K562 (cell line): Measurements from ENCODE around the gene DYNC1I1. TPM values are rescaled to one million over a fixed set of nuclear protein-coding genes. Genes with fewer than 3 reads are reported as not detected.
A peak's percentile ranks its signal among the peaks of the same experiment; 100 is the strongest.

ENCODE experiments used
- ATAC-seq: fragments of 200-7000 bp; cut with Tn5 transposase; 3 replicates; pipeline ENCODE4 v1.9.1; 2020; ENCODE audit warnings: moderate library complexity
- BruUV-seq: library from RNA; stranded (reverse); fragments of 400-500 nt; replicated peaks from 2 replicates; lab custom pipeline; 2021; lab: Mats Ljungman, UMichigan
- CTCF ChIA-PET: fragments of 300-600 bp; formaldehyde crosslinking; extraction: SDS; loops from one replicate; lab custom pipeline; 2021; ENCODE audit warnings: low intra/inter-chr PET ratio; lab: Yijun Ruan, JAX
- POLR2A ChIA-PET: fragments of 300-600, 350-650 bp; sonication (Branson Sonifier 250); formaldehyde crosslinking; extraction: SDS; loops from one replicate; lab custom pipeline; 2021; ENCODE audit warnings: antibody characterized with exemption, inconsistent platforms; lab: Yijun Ruan, JAX
- DNase-seq, 4 experiments: peaks; one replicate each; pipeline versions ENCODE4 v3.0.0 to v3.0.0-alpha.2; 2011 to 2018; ENCODE audit warnings: low spot score in 3 of 4, mixed read lengths in 3 of 4; ENCODE audit errors: extremely low read depth in 1 of 4
- FAIRE-seq: peaks from 2 replicates; lab custom pipeline; 2011; peaks lifted over from hg19 to GRCh38; lab: Jason Lieb, UNC
- H2AFZ ChIP-seq: 2 replicates; pipeline ENCODE4 v1.6.0; 2011; ENCODE audit warnings: low read depth, low read length, control low read depth, inconsistent platforms
- H3K27ac ChIP-seq: fragments of 200-600 bp; 3 replicates; pipeline ENCODE4 v1.8.0; 2011; ENCODE audit warnings: low read depth, mild to moderate bottlenecking, control low read depth, inconsistent platforms, low read length, moderate library complexity, mixed read lengths; ENCODE audit errors: extremely low read depth
- H3K27me3 ChIP-seq, 2 experiments: fragments of 300-600 bp in 1 of 2; 2 replicates in 1 of 2; 3 replicates in 1 of 2; pipeline versions ENCODE4 v1.6.0 to v1.8.0; 2011; ENCODE audit warnings: inconsistent platforms in 2 of 2, low read length in 2 of 2, mild to moderate bottlenecking in 1 of 2, mixed read lengths in 1 of 2, moderate library complexity in 1 of 2; ENCODE audit not compliant: control insufficient read depth in 2 of 2, insufficient read depth in 2 of 2
- H3K36me3 ChIP-seq: fragments of 300-600 bp; 3 replicates; pipeline ENCODE4 v1.8.0; 2011; ENCODE audit warnings: mild to moderate bottlenecking, low read length, inconsistent platforms; ENCODE audit not compliant: control insufficient read depth, insufficient read depth
- H3K4me1 ChIP-seq, 2 experiments: fragments of 200-600 bp in 1 of 2; replicated peaks in 1 of 2; 2 replicates in 1 of 2; 3 replicates in 1 of 2; pipeline versions ENCODE4 v1.5.1 to v1.8.0; 2011; ENCODE audit warnings: inconsistent platforms in 2 of 2, low read length in 2 of 2, mild to moderate bottlenecking in 1 of 2, mixed read lengths in 1 of 2, moderate library complexity in 1 of 2; ENCODE audit not compliant: control insufficient read depth in 2 of 2, insufficient read depth in 2 of 2
- H3K4me2 ChIP-seq: 2 replicates; pipeline ENCODE4 v1.6.1; 2011; ENCODE audit warnings: low read length, control low read depth, inconsistent platforms, mixed read lengths; ENCODE audit not compliant: insufficient read depth
- H3K4me3 ChIP-seq: fragments of 200-600 bp; sonication (generic), shearing (Covaris generic); 2 replicates; pipeline ENCODE4 v1.5.1; 2016; ENCODE audit warnings: control low read depth, inconsistent platforms
- H3K79me2 ChIP-seq: fragments of 200-600 bp; 3 replicates; pipeline ENCODE4 v1.8.0; 2011; ENCODE audit warnings: low read length, inconsistent platforms; ENCODE audit not compliant: control insufficient read depth, insufficient read depth
- H3K9ac ChIP-seq, 2 experiments: 2 replicates each; pipeline versions ENCODE4 v1.6.0 to v1.6.1; 2011; ENCODE audit warnings: low read depth in 2 of 2, low read length in 2 of 2, control low read depth in 1 of 2, inconsistent platforms in 1 of 2, mild to moderate bottlenecking in 1 of 2, mixed read lengths in 1 of 2; ENCODE audit not compliant: insufficient read depth in 1 of 2
- H3K9me1 ChIP-seq: one replicate; pipeline ENCODE4 v1.6.0; 2011; ENCODE audit warnings: inconsistent platforms, mild to moderate bottlenecking, low read length, moderate library complexity; ENCODE audit not compliant: control insufficient read depth, insufficient read depth
- H3K9me3 ChIP-seq: replicated peaks from 2 replicates; pipeline ENCODE4 v1.5.1; 2011; ENCODE audit warnings: low read depth, low read length, inconsistent platforms; ENCODE audit not compliant: control insufficient read depth, insufficient read depth
- H4K20me1 ChIP-seq: replicated peaks from 2 replicates; pipeline ENCODE4 v1.6.1; 2011; ENCODE audit warnings: low read length, inconsistent platforms, mixed read lengths; ENCODE audit not compliant: control insufficient read depth, insufficient read depth
- CBX3 ChIP-seq, 2 experiments: IDR thresholded peaks; 1 replicate in 1 of 2; 2 replicates in 1 of 2; pipeline ENCODE4 v1.6.1; 2012; ENCODE audit warnings: inconsistent platforms in 2 of 2, low read length in 2 of 2, borderline replicate concordance in 1 of 2, control low read depth in 1 of 2
- CHD2 ChIP-seq: IDR thresholded peaks from 2 replicates; pipeline ENCODE4 v1.6.1; 2011; ENCODE audit warnings: low read depth, low read length
- ELK3 ChIP-seq: fragments of 450-650 bp; formaldehyde crosslinking; IDR thresholded peaks from 2 replicates; pipeline ENCODE4 v1.4.0; 2020; ENCODE audit warnings: mild to moderate bottlenecking
- EP400 ChIP-seq: fragments of 450-650 bp; IDR thresholded peaks from 2 replicates; pipeline ENCODE4 v1.6.1; 2017; ENCODE audit warnings: antibody characterized with exemption, mild to moderate bottlenecking, moderate library complexity
- NCOA6 ChIP-seq: fragments of 450-650 bp; IDR thresholded peaks from 2 replicates; pipeline ENCODE4 v1.6.1; 2017; ENCODE audit warnings: mild to moderate bottlenecking
- NRF1 ChIP-seq, 2 experiments: fragments of 450-650 bp; IDR thresholded peaks in 1 of 2; conservative IDR thresholded peaks in 1 of 2; 2 replicates each; pipeline ENCODE4 v1.6.1; 2014; ENCODE audit warnings: mild to moderate bottlenecking in 2 of 2
- RBM39 ChIP-seq: fragments of 200-400 bp; formaldehyde crosslinking; optimal IDR thresholded peaks from 2 replicates; pipeline ENCODE3; 2018; ENCODE audit warnings: low read depth, low read length
- RNF219 ChIP-seq: fragments of 250-450 bp; sonication (Bioruptor Pico); IDR thresholded peaks from 2 replicates; pipeline ENCODE4 v1.5.0; 2022; ENCODE audit warnings: mild to moderate bottlenecking
- SLC30A9 ChIP-seq: fragments of 250-450 bp; sonication (Bioruptor Pico); IDR thresholded peaks from 2 replicates; pipeline ENCODE4 v1.8.0; 2022; ENCODE audit warnings: mild to moderate bottlenecking, moderate library complexity
- SMAD4 ChIP-seq: fragments of 250-450 bp; sonication (Bioruptor Pico); conservative IDR thresholded peaks from 2 replicates; pipeline ENCODE4 v1.8.0; 2021; ENCODE audit warnings: inconsistent platforms, mild to moderate bottlenecking, moderate library complexity
- TFAM ChIP-seq: fragments of 250-450 bp; sonication (Bioruptor Pico); conservative IDR thresholded peaks from 2 replicates; pipeline ENCODE4 v1.5.0; 2021; ENCODE audit warnings: mild to moderate bottlenecking, moderate library complexity
- TRIM24 ChIP-seq, 2 experiments: fragments of 450-650 bp; IDR thresholded peaks; 2 replicates each; pipeline ENCODE4 v1.6.1; 2016
- TRIM28 ChIP-seq: fragments of 450-650 bp; IDR thresholded peaks from 2 replicates; pipeline ENCODE4 v1.6.1; 2017
- ZFP36 ChIP-seq: fragments of 150-350 bp; IDR thresholded peaks from 2 replicates; pipeline ENCODE4 v1.6.1; 2018; ENCODE audit warnings: low read length, low read depth; ENCODE audit not compliant: partially characterized antibody
- ZNF431 ChIP-seq: sonication (generic); formaldehyde crosslinking; IDR thresholded peaks from 2 replicates; pipeline ENCODE4 v1.8.0; 2022; ENCODE audit warnings: mild to moderate bottlenecking, missing genetic modification reagents
- ZNF766 ChIP-seq: fragments of 200-800 bp; sonication (Bioruptor generic); conservative IDR thresholded peaks from 2 replicates; pipeline ENCODE4 v1.6.1; 2016; ENCODE audit warnings: missing genetic modification characterization, missing compliant biosample characterization
- WGBS: fragments of 100-300 bp; shearing (Covaris generic); methylation state at CpG from one replicate; pipeline ENCODE4 v1.1.6; 2016; ENCODE audit warnings: low coverage, mixed read lengths; ENCODE audit not compliant: insufficient coverage; ENCODE audit errors: missing lambda C conversion rate; 5-methylcytosine and 5-hydroxymethylcytosine counted together
- in situ Hi-C: fragments of 300-500 bp; cut with MboI; formaldehyde crosslinking; loops from 4 replicates; pipeline ENCODE4 v1.15.0; 2018; ENCODE audit warnings: inconsistent platforms, mixed read lengths
- intact Hi-C: fragments of 100-400 bp; cut with micrococcal nuclease; formaldehyde crosslinking; loops from 2 replicates; pipeline ENCODE4 v1.14.2; 2022
- polyA plus RNA-seq, 8 experiments: library from polyadenylated mRNA; depleted of rRNA in 4 of 8; stranded (reverse) in 5 of 8; unstranded in 3 of 8; fragments of >200 nt; fragmentation: Nextera tagmentation in 2 of 8; fragmentation: Illumina TruSeq in 1 of 8; extraction: Ambion mirVana in 2 of 8; extraction: Trizol in 1 of 8; gene quantifications; 2 replicates each; pipeline versions ENCODE4 v1.2.1 to v1.2.3, GENCODE V29; 2011 to 2014; ENCODE audit warnings: inconsistent platforms in 1 of 8, missing spikeins in 1 of 8
- total RNA-seq, 7 experiments: library from RNA; depleted of rRNA in 6 of 7; stranded (reverse); fragments of >200 nt in 6 of 7; fragmentation: Illumina TruSeq in 2 of 7; extraction: Trizol in 2 of 7; gene quantifications; 2 replicates each; pipeline versions ENCODE4 v1.2.1 to v1.2.3, GENCODE V29; 2011 to 2021; ENCODE audit warnings: low replicate concordance in 1 of 7

DYNC1I1 gene
- total and polyA plus RNA-seq, 9 of the 15 experiments (the other 6 are each of a cell fraction or from before 2014, with no cell fraction given), result 0.22 to 1.5 (median 0.44) TPM

- no peaks in the 10 kb centered on the region for H3K27me3 ChIP-seq
- DNase-seq (no peak), ATAC-seq (no peak), FAIRE-seq (no peak)
- no peaks in the 10 kb centered on the region for H3K79me2 ChIP-seq
- CTCF ChIA-PET, result no interaction called here
- POLR2A ChIA-PET, result no interaction called here
- intact Hi-C loops, result no loop called here
- no peaks in the 10 kb centered on the region for H3K9me1 ChIP-seq
- H4K20me1 ChIP-seq, result no peaks in the 10 kb centered on the region
- no peaks in the 10 kb centered on the region for H3K4me1 ChIP-seq
- TF ChIP-seq TFAM (CRISPR knock-in tag), result no peak
- no peak for TF ChIP-seq NCOA6
- no peak for TF ChIP-seq RBM39
- no peak for TF ChIP-seq NRF1 (conservative IDR thresholded peaks at IDR 0.05 in 1 of 2, IDR thresholded peaks at IDR 0.05 in 1 of 2)
- no peak for TF ChIP-seq CHD2
- TF ChIP-seq SLC30A9, result no peak
- TF ChIP-seq, all 486 proteins: peak for 0
- no peaks in the 10 kb centered on the region for H3K36me3 ChIP-seq
- in situ Hi-C loops, result no loop called here
- no peak overlapping the region for H2AFZ ChIP-seq
- no TSS peak for BruUV-seq
- no peak overlapping the region for H3K27ac ChIP-seq
- no peak overlapping the region for H3K4me3 ChIP-seq
- peaks cover 4% of the 10 kb centered on the region for H3K9me3 ChIP-seq
- H3K9ac ChIP-seq, result no peak overlapping the region
- H3K4me2 ChIP-seq, result no peak overlapping the region
Observed at GRCh38 chr7:96111405-96111804, 339.1 kb downstream of the DYNC1I1 start.

- intact Hi-C loops (no loop called here), in situ Hi-C loops (no loop called here)
- ATAC-seq (no peak), FAIRE-seq (no peak), DNase-seq (peak in 1 of 4 experiments; percentile 3)
- 2% methylated on average over 7 of the region's 7 CpGs for WGBS
- H3K27me3 ChIP-seq, result no peaks in the 10 kb centered on the region
- H3K27ac ChIP-seq, result no peak overlapping the region
- no peaks in the 10 kb centered on the region for H3K9me1 ChIP-seq
- BruUV-seq, result no TSS peak
- H3K4me2 ChIP-seq, result no peak overlapping the region
- H2AFZ ChIP-seq, result no peak overlapping the region
- ChIA-PET CTCF (no interaction called here), POLR2A (no interaction called here)
- H3K4me3 ChIP-seq, result no peak overlapping the region
- H4K20me1 ChIP-seq, result no peaks in the 10 kb centered on the region
- peaks cover 4% of the 10 kb centered on the region for H3K9me3 ChIP-seq
- H3K79me2 ChIP-seq, result no peaks in the 10 kb centered on the region
- no peaks in the 10 kb centered on the region for H3K4me1 ChIP-seq
- no peaks in the 10 kb centered on the region for H3K36me3 ChIP-seq
- H3K9ac ChIP-seq, result no peak overlapping the region
- peak; percentile 68; the same call in 1 of the 2 replicates for TF ChIP-seq ZNF766 (CRISPR knock-in tag)
- peak in 1 of 2 experiments; percentile 82; a peak in 1 of 3 replicates for TF ChIP-seq CBX3 (IDR thresholded peaks at IDR 0.05; ENCODE audit: borderline replicate concordance in 1 of 2, low read length in 2 of 2)
- TF ChIP-seq SMAD4 (CRISPR knock-in tag), result no peak
- peak; percentile 98 for TF ChIP-seq ZNF431 (CRISPR knock-in tag)
- peak in 1 of 2 experiments; percentile 37; a peak in 2 of 4 replicates for TF ChIP-seq TRIM24 (IDR thresholded peaks at IDR 0.05)
- TF ChIP-seq EP400, result no peak
- no peak for TF ChIP-seq ELK3 (CRISPR knock-in tag)
- TF ChIP-seq ZFP36, result peak; percentile 67
- TF ChIP-seq TRIM28, result 0 out of 2 replicates have a peak, but pooled peaks have one; percentile 42
- TF ChIP-seq RNF219 (CRISPR knock-in tag), result no peak
Observed at GRCh38 chr7:96114190-96114589, 341.8 kb downstream of the DYNC1I1 start.
